ENCODE measurements around the gene RETREG2.
A peak's percentile ranks its signal among the peaks of the same experiment; 100 is the strongest.

Gene RETREG2

DNA sequence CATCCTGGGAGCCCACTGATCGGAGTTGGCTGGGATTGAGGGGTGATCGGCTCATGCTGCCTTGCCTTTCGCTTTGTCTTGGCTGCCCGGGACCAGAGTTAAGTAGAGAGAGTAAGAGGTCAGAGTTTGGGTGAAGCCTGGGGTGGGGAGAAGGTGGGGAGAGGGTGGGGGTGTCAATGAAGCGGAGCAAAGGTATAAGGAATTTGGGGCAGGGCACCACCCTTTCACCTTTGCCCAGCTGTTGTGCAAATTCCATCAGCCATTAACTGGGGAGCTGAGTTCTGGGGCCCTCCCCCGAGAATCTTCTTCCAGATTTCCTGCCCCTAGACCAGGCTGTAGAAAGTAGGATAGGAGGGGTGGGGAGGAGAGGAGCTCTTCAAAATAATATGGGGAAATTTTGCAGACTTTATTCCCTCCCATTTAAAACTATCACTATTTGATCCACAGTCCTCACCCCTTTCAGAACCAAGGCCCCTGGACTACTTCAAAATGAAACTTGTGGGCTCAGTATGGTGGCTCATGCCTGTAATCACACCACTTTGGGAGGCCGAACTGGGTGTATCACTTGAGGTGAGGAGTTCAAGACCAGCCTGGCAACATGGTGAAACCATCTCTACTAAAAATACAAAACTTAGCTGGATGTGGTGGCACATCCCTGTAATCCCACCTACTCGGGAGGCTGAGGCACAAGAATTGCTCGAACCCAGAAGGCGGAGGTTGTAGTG is 8.0 kb upstream of the RETREG2 start, which contains the start of gene SLC23A3:
SLC23A3 (minus strand) TSS at position 100 of the 725 bp plus-strand sequence; CDS start at position 55, 45 bp downstream.
- H3K9me3 Mint-ChIP-seq: no peaks in the 10 kb centered on the region
- H3K4me1 Mint-ChIP-seq: peaks cover 12% of the 10 kb centered on the region
- H3K36me3 Mint-ChIP-seq (ENCODE audit: low read depth): peaks cover 25% of the 10 kb centered on the region
- H3K27me3 Mint-ChIP-seq (ENCODE audit: low read depth): peaks cover 3% of the 10 kb centered on the region
- TF ChIP-seq, protein P1, sequence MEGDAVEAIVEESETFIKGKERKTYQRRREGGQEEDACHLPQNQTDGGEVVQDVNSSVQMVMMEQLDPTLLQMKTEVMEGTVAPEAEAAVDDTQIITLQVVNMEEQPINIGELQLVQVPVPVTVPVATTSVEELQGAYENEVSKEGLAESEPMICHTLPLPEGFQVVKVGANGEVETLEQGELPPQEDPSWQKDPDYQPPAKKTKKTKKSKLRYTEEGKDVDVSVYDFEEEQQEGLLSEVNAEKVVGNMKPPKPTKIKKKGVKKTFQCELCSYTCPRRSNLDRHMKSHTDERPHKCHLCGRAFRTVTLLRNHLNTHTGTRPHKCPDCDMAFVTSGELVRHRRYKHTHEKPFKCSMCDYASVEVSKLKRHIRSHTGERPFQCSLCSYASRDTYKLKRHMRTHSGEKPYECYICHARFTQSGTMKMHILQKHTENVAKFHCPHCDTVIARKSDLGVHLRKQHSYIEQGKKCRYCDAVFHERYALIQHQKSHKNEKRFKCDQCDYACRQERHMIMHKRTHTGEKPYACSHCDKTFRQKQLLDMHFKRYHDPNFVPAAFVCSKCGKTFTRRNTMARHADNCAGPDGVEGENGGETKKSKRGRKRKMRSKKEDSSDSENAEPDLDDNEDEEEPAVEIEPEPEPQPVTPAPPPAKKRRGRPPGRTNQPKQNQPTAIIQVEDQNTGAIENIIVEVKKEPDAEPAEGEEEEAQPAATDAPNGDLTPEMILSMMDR (IDR thresholded peaks at IDR 0.05; ENCODE audit: unreplicated experiment in 3 of 3): no peak
- no peak within 1 kb of the TSS for H3K27ac Mint-ChIP-seq
- H3K4me3 Mint-ChIP-seq: no peak within 1 kb of the TSS

DNA sequence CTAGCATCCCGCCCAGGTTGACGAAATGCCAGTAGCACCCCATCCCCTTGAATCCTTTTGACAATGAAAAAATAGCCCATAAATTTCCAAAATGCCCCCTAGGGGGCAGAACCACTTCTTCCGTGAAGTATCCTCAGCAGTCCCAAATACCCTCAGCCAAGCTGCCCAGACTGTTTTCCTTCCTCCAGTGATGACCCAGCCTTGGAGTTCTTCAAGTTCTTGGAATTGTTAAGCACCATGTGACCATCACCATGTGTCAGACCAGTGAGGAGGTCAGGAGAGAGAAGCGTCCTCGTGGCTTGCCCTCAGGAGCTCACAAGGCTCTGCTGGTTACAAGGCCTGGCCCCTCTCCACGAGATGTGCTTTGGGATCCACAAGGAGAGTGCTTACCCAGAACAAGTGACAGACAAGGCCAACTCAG is 6.8 kb upstream of the RETREG2 start:
- TF ChIP-seq, protein P1 (IDR thresholded peaks at IDR 0.05; ENCODE audit: unreplicated experiment in 3 of 3): peak; percentile 56 to 66 (median 61)
- peaks cover 25% of the 10 kb centered on the region for H3K36me3 Mint-ChIP-seq (ENCODE audit: low read depth)

DNA sequence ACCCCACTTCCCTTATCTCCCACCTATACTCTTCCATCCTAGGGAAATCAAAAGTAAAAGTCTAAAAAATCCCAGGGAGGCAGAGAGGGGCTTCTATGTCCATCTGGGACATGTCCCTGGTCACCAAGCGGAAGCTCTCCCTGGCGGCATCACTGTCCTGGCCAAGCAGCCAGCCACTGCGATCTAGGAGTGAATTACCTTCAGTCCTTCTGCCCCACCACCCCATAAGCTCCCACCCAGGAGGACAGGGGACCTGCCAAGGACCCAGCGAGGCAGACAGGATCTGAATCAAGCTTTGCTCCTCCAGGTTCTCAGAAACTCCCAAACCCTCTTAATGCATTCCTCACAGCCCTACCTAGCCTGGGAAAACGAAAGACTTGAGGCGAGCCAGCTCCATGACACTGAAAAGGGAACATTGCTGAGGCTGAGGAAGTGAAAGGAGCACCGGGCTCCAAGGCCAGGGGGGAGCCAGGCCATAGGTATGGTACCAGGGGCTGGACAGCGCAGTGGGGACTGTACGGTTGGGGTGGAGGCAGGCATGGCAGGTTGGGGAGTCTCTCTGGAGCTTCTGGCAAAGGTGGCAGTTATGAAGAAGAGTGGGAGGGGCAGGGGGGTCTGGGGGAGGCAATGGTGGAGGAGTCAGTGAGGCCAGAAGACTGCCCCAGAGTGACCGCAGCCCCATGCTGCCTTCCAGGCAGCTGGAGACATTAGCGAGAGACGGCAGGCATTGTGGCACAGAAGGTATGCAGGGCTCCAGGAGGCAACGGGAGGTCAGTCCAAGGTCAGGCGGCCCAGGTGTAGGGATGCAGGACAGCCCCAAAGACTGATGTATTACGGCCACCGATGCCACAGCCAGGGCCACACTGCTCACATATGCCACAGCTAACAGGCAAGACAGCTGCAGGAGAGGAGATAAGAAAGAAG is 5.6 kb upstream of the RETREG2 start:
- Mint-ChIP-seq H3K9me3 (no peaks in the 10 kb centered on the region), H3K36me3 (ENCODE audit: low read depth) (peaks cover 25% of the 10 kb centered on the region), H3K27me3 (ENCODE audit: low read depth) (peaks cover 3% of the 10 kb centered on the region), H3K27ac (no peak overlapping the region), H3K4me3 (no peak overlapping the region), H3K4me1 (peaks cover 23% of the 10 kb centered on the region)
- TF ChIP-seq, protein P1 (IDR thresholded peaks at IDR 0.05; ENCODE audit: unreplicated experiment in 3 of 3): no peak

More for the DNA sequence above, 6.8 kb upstream of the RETREG2 start:
- Mint-ChIP-seq H3K4me1 (peaks cover 20% of the 10 kb centered on the region), H3K9me3 (no peaks in the 10 kb centered on the region), H3K4me3 (peak overlapping the region in 1 of 3 experiments; percentile 54), H3K27me3 (ENCODE audit: low read depth) (peaks cover 3% of the 10 kb centered on the region), H3K27ac (peak overlapping the region in 2 of 3 experiments; percentile 40 to 63)

DNA sequence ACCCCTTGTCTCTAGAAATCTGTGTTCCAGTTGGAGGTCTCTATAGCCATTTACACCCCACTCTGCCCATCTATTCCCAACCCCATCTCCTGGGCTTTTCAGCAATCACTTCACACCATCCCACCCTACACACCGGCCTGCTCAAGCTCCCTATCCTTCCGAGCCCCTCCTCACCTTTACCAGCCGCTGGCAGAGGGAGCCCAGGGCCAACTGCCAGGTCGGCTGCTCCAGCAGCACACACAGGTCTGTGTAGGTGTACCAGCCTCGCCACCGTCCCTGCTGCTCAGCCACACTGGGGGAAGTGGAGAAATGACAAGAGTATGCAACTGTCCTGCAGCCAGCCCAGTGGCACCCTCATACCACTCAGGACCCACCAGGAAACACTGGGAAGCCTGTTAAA is 4.9 kb upstream of the RETREG2 start:
- peaks cover 25% of the 10 kb centered on the region for H3K36me3 Mint-ChIP-seq (ENCODE audit: low read depth)
- no peaks in the 10 kb centered on the region for H3K9me3 Mint-ChIP-seq
- no peaks in the 10 kb centered on the region for H3K27me3 Mint-ChIP-seq (ENCODE audit: low read depth)
- peaks cover 27% of the 10 kb centered on the region for H3K4me1 Mint-ChIP-seq
- TF ChIP-seq, protein P1 (IDR thresholded peaks at IDR 0.05; ENCODE audit: unreplicated experiment in 3 of 3): no peak
- H3K4me3 Mint-ChIP-seq: peak overlapping the region in 1 of 3 experiments; percentile 12
- H3K27ac Mint-ChIP-seq: no peak overlapping the region

DNA sequence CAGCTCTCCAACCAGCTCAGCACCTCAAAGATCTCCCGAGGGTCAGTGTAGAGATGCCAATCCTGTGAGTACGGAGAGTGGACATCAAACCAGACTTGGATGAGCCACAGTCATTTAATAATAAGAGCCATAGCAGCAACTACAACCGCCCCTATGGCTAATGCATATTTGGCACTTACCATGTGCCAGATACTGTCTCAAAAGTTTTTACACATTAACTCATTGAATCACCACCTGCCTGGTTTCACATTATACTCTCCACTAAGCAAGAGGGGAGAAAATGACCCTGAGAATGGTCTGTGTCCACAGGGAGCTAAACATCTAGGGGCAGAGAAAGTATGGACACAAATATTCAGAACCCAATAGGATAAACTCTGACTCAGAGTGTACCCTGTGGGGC is 3.9 kb upstream of the RETREG2 start:
- Mint-ChIP-seq H3K9me3 (no peaks in the 10 kb centered on the region), H3K36me3 (ENCODE audit: low read depth) (peaks cover 26% of the 10 kb centered on the region), H3K27ac (no peak overlapping the region), H3K4me3 (peak overlapping the region; percentile 65 to 81 (median 72)), H3K27me3 (ENCODE audit: low read depth) (no peaks in the 10 kb centered on the region), H3K4me1 (peaks cover 33% of the 10 kb centered on the region)
- TF ChIP-seq, protein P1 (IDR thresholded peaks at IDR 0.05; ENCODE audit: unreplicated experiment in 3 of 3): no peak

Measured in nephron (organoid).